Psoas muscle (tissue), 8 donors: ENCODE results near the gene TMEM175. TPM values are rescaled to one million over a fixed set of nuclear protein-coding genes. Genes with fewer than 3 reads are reported as not detected.
"Not testable (repeated sequence)": the region's sequence is repeated elsewhere in the genome, so short reads cannot be mapped to it uniquely, and the experiment has no call there.

ENCODE experiments used
- ATAC-seq, 4 donors: fragments of 200-7000 bp; cut with Tn5 transposase; one replicate each; pipeline ENCODE4 v1.9.1; 2020; ENCODE audit warnings: moderate library complexity in 3 of 4, mild to moderate bottlenecking in 2 of 4
- DNase-seq, 2 donors: peaks; one replicate each; pipeline ENCODE4 v3.0.0-alpha.2; 2020
- H3K27ac ChIP-seq: fragments of 200-600 bp; one replicate; pipeline ENCODE4 v1.8.0; 2022
- H3K27me3 ChIP-seq, 3 donors: fragments of 200-600 bp in 1 of 3; one replicate each; pipeline versions ENCODE4 v1.6.1 to v1.8.0; 2013 to 2022; ENCODE audit warnings: low read length in 2 of 3, mild to moderate bottlenecking in 2 of 3, moderate library complexity in 1 of 3; ENCODE audit not compliant: insufficient read depth in 3 of 3
- H3K36me3 ChIP-seq, 2 donors: fragments of 200-600 bp in 1 of 2; one replicate each; pipeline versions ENCODE4 v1.6.1 to v1.8.0; 2013 to 2022; ENCODE audit warnings: low read depth in 1 of 2, mild to moderate bottlenecking in 1 of 2, moderate library complexity in 1 of 2; ENCODE audit not compliant: insufficient read depth in 1 of 2
- H3K4me1 ChIP-seq: fragments of 200-600 bp; one replicate; pipeline ENCODE4 v1.8.0; 2022
- H3K4me3 ChIP-seq: fragments of 200-600 bp; one replicate; pipeline ENCODE4 v1.8.0; 2022; ENCODE audit warnings: mild to moderate bottlenecking
- H3K9me3 ChIP-seq: fragments of 200-600 bp; one replicate; pipeline ENCODE4 v1.8.0; 2022
- WGBS, 3 donors: extraction: QIAGEN DNeasy Blood & Tissue Kit; methylation state at CpG; one replicate each; pipeline versions ENCODE4 v1.1.6 to v1.1.7; 2013; 5-methylcytosine and 5-hydroxymethylcytosine counted together
- intact Hi-C, 2 donors: fragments of 100-400 bp; cut with DNase I; formaldehyde crosslinking; loops; one replicate each; pipeline versions ENCODE4 v1.11.0 to v1.14.2; 2022
- polyA plus RNA-seq, 3 donors: library from polyadenylated mRNA; stranded (reverse); fragments of 200-250 nt; gene quantifications; one replicate each; pipeline ENCODE4 v1.2.3, GENCODE V29; 2013
- total RNA-seq, 4 donors: library from RNA; stranded (reverse); fragmentation: NEBNext Ultra II Directional in 2 of 4; extraction: Animal tissue kit (Norgen Biotek cat#: 25700) in 2 of 4; gene quantifications; one replicate each; pipeline versions ENCODE4 v1.2.1 to v1.2.4, GENCODE V29; 2021 to 2023
- TF ChIP-seq, protein P1 (sequence below): fragments of 200-600 bp; IDR thresholded peaks from one replicate; pipeline ENCODE4 v1.8.0; 2022; ENCODE audit warnings: antibody characterized with exemption
- donor health status: healthy with polysubstance abuse.
- donor health status: DM: no; HTN: no; CAD: no; lungs with moderate emphysema.
- donor health status: Bipolar disorder and iron deficiency.
- donor health status: healthy.
- donor health status: DM: yes; HTN: yes; CAD: no.
- donor health status: DM: no; HTN: no; CAD: no.
- donor health status: DM: no; HTN: no; CAD: no.
- donor health status: DM: yes; HTN: yes; CAD: no.

Gene TMEM175
- total and polyA plus RNA-seq, 7 donors = 8.7 to 23.9 (median 14.3) TPM

DNA sequence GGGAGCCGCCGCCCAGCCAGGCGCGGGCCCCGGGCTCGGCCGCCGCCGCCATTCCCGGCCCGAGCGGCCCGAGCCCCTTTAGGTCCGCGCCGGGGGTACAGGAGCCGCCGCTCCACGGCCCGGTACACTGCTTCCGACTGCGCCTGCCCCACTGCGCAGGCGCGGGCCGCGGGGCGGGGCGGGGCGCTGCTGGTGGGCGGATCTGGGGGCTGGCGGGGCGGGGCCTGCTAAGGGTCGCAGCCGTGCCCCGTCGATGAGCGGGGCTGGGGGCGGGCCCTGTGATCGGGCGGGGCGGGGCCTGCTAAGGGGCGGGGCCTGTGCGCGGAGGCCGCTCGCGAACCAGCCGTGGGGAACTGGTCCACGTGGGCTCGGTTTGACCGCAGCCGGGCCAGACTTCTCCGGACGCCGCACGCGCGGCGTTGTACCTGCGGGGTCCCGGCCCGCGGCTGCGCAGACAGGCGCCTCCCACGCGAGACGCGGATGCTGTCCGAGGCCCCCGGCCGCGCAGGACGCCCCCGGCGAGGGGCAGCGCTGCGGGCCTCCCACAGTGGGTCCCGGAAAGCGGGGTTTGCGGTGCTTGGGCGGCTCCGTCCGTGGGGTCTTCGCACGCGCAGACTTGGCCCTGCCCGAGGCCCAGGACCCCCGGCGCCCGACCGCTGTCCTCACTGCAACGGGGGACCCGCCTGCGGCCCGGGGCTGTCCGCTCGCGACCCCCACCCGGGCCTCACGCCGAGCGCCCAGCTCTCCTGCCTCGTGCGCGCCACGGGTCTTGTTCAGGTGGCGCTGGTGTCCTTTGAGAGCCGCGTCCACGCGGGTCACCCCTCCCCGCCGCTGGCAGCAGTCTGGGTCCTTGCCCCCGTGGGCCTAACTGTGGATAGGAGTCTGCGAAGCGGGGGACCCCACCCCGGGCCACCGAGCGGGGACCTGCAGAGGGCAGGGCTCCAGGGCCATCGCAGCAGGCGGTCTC is 41.5 kb downstream of the TMEM175 start, which contains the start of gene DGKQ:
Gene DGKQ, minus strand, starts transcription at position 139 of the 967 bp plus-strand sequence. Its CDS starts 87 bp downstream, at position 52.
- ATAC-seq (peak; percentile 99), DNase-seq (peak; percentile 88 to 93)
- no peaks in the 10 kb centered on the region for H3K9me3 ChIP-seq
- H3K27ac ChIP-seq = no peak within 1 kb of the TSS
- no peaks in the 10 kb centered on the region for H3K36me3 ChIP-seq
- 21 to 38% (median 28%) methylated on average over 63 to 123 of the region's 123 CpGs for WGBS, 3 donors
- TF ChIP-seq, protein P1, sequence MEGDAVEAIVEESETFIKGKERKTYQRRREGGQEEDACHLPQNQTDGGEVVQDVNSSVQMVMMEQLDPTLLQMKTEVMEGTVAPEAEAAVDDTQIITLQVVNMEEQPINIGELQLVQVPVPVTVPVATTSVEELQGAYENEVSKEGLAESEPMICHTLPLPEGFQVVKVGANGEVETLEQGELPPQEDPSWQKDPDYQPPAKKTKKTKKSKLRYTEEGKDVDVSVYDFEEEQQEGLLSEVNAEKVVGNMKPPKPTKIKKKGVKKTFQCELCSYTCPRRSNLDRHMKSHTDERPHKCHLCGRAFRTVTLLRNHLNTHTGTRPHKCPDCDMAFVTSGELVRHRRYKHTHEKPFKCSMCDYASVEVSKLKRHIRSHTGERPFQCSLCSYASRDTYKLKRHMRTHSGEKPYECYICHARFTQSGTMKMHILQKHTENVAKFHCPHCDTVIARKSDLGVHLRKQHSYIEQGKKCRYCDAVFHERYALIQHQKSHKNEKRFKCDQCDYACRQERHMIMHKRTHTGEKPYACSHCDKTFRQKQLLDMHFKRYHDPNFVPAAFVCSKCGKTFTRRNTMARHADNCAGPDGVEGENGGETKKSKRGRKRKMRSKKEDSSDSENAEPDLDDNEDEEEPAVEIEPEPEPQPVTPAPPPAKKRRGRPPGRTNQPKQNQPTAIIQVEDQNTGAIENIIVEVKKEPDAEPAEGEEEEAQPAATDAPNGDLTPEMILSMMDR = no peak
- H3K4me1 ChIP-seq = peaks cover 18% of the 10 kb centered on the region
- intact Hi-C loops = loop anchor here in 1 of 2 donors (5.0 kb wide), 1 partner anchor 41 kb away; the partner anchor contains the start of genes GAK and TMEM175
- H3K4me3 ChIP-seq = peak within 1 kb of the TSS; percentile 83
- H3K27me3 ChIP-seq = peaks cover 0 to 3% (median 2%) of the 10 kb centered on the region in 3 donors

DNA sequence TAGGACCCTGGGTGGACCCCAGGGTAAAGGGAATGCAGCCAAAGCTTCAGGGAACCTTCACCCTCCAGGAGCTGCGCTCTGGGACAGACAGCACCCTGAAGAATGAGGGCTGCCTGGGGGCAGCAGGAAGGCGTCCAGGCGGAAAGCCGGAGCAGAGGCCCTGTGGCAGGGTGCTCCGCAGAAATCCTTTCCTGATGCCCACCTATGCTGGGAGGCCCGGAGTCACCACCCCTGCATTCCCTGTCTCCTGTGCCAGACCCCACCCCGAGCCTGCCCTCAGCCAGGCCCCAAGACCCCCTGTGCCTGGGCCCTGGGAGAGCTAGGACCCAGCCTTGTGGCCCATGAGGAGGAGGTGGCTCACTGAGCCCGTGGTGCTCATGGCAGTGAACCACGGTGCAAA is 42.4 kb downstream of the TMEM175 start:
- TF ChIP-seq, protein P1 = no peak

DNA sequence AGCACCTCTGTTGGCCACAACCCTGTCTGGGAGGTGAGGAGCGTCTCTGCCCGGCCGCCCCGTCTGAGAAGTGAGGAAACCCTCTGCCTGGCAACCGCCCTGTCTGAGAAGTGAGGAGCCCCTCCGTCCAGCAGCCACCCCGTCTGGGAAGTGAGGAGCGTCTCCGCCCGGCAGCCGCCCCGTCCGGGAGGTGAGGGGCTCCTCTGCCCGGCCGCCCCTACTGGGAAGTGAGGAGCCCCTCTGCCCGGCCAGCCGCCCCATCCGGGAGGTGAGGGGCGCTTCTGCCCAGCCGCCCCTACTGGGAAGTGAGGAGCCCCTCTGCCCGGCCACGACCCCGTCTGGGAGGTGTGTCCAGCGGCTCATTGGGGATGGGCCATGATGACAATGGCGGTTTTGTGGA is 43.8 kb downstream of the TMEM175 start:
- H3K36me3 ChIP-seq, H3K27me3 ChIP-seq, ATAC-seq, DNase-seq, H3K4me3 ChIP-seq, intact Hi-C loops, H3K9me3 ChIP-seq, H3K27ac ChIP-seq: not testable (repeated sequence)
- peaks cover 18% of the 10 kb centered on the region for H3K4me1 ChIP-seq
- WGBS, 3 donors = 90 to 97% (median 93%) methylated on average over 10 to 22 of the region's 25 CpGs

More for the DNA sequence above, 42.4 kb downstream of the TMEM175 start:
- Histone ChIP-seq H3K9me3 (no peaks in the 10 kb centered on the region), H3K27ac (no peak overlapping the region), H3K36me3 (no peaks in the 10 kb centered on the region), H3K4me1 (peaks cover 18% of the 10 kb centered on the region), H3K27me3 (peaks cover 0 to 2% (median 0%) of the 10 kb centered on the region in 3 donors), H3K4me3 (no peak overlapping the region)
- ATAC-seq (no peak), DNase-seq (no peak)
- intact Hi-C loops = loop anchor here in 1 of 2 donors (5.0 kb wide), 1 partner anchor 42 kb away; the partner anchor contains the start of genes GAK and TMEM175
- 86 to 89% (median 87%) methylated on average over 7 to 9 of the region's 9 CpGs for WGBS, 3 donors

DNA sequence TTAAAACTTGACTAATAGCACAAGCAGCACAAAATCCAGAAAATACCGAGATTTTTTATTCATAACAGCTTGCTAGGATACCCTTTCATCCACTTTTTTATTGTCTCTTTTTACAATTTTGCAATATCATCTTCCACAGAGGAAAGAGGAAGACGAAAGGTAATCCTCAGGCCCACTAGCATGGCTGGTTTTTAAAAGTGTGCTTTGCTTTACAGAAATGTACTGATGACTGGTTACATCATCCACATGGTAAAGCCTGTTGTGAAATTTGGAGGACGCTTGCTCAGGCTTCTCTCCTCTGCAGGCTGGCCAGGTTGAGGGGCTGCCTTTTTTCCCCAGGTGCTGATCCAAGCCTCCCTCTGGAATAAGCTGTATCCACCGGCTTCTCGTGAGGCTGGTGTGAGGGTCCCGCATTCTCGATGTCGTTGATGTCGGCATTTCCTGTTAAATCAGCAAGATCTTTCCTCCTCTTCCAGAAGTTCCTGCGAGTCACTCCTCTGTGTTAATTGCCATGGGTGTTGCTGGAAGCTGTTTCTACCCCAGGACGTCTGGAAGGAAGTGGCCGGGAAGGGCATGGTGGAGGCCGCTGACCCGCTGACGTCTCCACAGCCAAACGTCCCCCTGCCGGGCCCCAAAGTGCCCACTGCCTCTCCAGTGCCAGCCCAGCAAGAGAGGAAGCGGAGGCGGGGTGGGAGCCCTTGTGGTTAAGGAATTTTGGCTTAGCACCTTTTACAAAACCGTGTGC is 46.9 kb downstream of the TMEM175 start:
- ATAC-seq (no peak), DNase-seq (no peak)
- 46 to 51% (median 51%) methylated on average over 20 of the region's 20 CpGs for WGBS, 3 donors
- Histone ChIP-seq H3K36me3 (no peaks in the 10 kb centered on the region), H3K9me3 (no peaks in the 10 kb centered on the region), H3K27me3 (no peaks in the 10 kb centered on the region), H3K27ac (no peak overlapping the region), H3K4me1 (no peaks in the 10 kb centered on the region), H3K4me3 (no peak overlapping the region)
- TF ChIP-seq, protein P1 = no peak
- intact Hi-C loops = no loop called here
